ENCODE results near the gene OSMR. TPM values are rescaled to one million over a fixed set of nuclear protein-coding genes. Genes with fewer than 3 reads are reported as not detected.

Gene OSMR
- total and polyA plus RNA-seq, 2 donors (not counting 1 experiment from before 2014, with no cell fraction given) = not detected

- WGBS (ENCODE audit: insufficient coverage) = 91% methylated on average over 14 of the region's 23 CpGs
- Histone ChIP-seq H3K27me3 (replicated peaks in 1 of 4; ENCODE audit: control extremely low read depth in 1 of 4, control insufficient read depth in 3 of 4, insufficient read depth in 4 of 4, low read length in 3 of 4) (no peaks in the 10 kb centered on the region), H3K9me3 (ENCODE audit: control extremely low read depth in 1 of 3, control insufficient read depth in 2 of 3, insufficient read depth in 1 of 3, low read length in 2 of 3) (no peaks in the 10 kb centered on the region), H4K20me1 (ENCODE audit: control insufficient read depth, insufficient read depth, low read length, poor library complexity, severe bottlenecking) (no peaks in the 10 kb centered on the region), H3K36me3 (replicated peaks in 1 of 2; ENCODE audit: control extremely low read depth in 1 of 2, control insufficient read depth in 1 of 2, extremely low read depth in 1 of 2, insufficient read depth in 2 of 2, low read length in 1 of 2) (no peaks in the 10 kb centered on the region), H3K4me3 (ENCODE audit: control extremely low read depth in 1 of 5, extremely low read depth in 1 of 5, insufficient read depth in 1 of 5, low read depth in 2 of 5, low read length in 4 of 5) (no peak overlapping the region), H3K79me2 (ENCODE audit: control insufficient read depth, insufficient read depth, low read length) (no peaks in the 10 kb centered on the region), H2AFZ (ENCODE audit: insufficient read depth, low read depth, low read length, poor library complexity, severe bottlenecking) (no peak overlapping the region), H3K4me2 (replicated peaks; ENCODE audit: low read depth, low read length, poor library complexity, severe bottlenecking) (no peak overlapping the region), H3K27ac (ENCODE audit: low read length in 2 of 2) (no peak overlapping the region), H3K4me1 (ENCODE audit: control insufficient read depth in 2 of 2, insufficient read depth in 2 of 2, low read length in 2 of 2) (no peaks in the 10 kb centered on the region), H3K9ac (ENCODE audit: low read length) (no peak overlapping the region)
- no peaks in the 10 kb centered on the region for H3K4me1 Mint-ChIP-seq
- no peak overlapping the region for H3K4me3 Mint-ChIP-seq
- H3K27ac Mint-ChIP-seq = no peak overlapping the region
- TF ChIP-seq CTCF (IDR thresholded peaks at IDR 0.05) = no peak
- no peak for TF ChIP-seq EZH2 (IDR thresholded peaks at IDR 0.05; ENCODE audit: borderline replicate concordance, insufficient read depth, low read depth, low read length, poor library complexity, severe bottlenecking)
- ATAC-seq (ENCODE audit: low read depth) (no peak), DNase-seq (no peak)
- intact Hi-C loops (cut with micrococcal nuclease) = loop anchor here (5.0 kb wide), 1 partner anchor 367 kb away; no protein-coding TSS in a partner anchor
- ChIA-PET CTCF (interaction anchor here (0.9 to 1.2 kb wide), 2 partner anchors 367 kb away, joined by 4 to 8 read pairs; no protein-coding TSS in a partner anchor), POLR2A (no interaction called here)
- H3K27me3 Mint-ChIP-seq = peaks cover 28% of the 10 kb centered on the region
- H3K9me3 Mint-ChIP-seq (ENCODE audit: insufficient read depth) = no peaks in the 10 kb centered on the region
Measured at GRCh38 chr5:38808666-38809343, 37.0 kb upstream of the OSMR start.
